OCI-LY7 (cell line): Measurements from ENCODE around the gene PLXNA1. TPM values are rescaled to one million over a fixed set of nuclear protein-coding genes. Genes with fewer than 3 reads are reported as not detected.

ENCODE experiments used
- BruUV-seq: library from RNA; stranded (reverse); fragments of 400-500 nt; replicated peaks from 2 replicates; lab custom pipeline; 2021; lab: Mats Ljungman, UMichigan
- CTCF ChIA-PET: fragments of 300-600 bp; sonication (Branson Sonifier 250); formaldehyde crosslinking; loops from one replicate; lab custom pipeline; 2022; ENCODE audit warnings: antibody characterized with exemption; ENCODE audit not compliant: unreplicated experiment; lab: Charles Lee
- POLR2A ChIA-PET: fragments of 300-600 bp; sonication (Branson Sonifier 250); formaldehyde crosslinking; loops from one replicate; lab custom pipeline; 2022; ENCODE audit warnings: antibody characterized with exemption; lab: Charles Lee
- DNase-seq: peaks from one replicate; pipeline ENCODE4 v3.0.0-alpha.2; 2015; ENCODE audit warnings: low spot score
- H2AFZ ChIP-seq: fragments of 200-600 bp; sonication (generic), shearing (Covaris generic); 2 replicates; pipeline ENCODE4 v1.6.1; 2014; ENCODE audit warnings: mild to moderate bottlenecking, antibody characterized with exemption, low read length, moderate library complexity
- H3K27ac ChIP-seq: fragments of 200-600 bp; sonication (generic); 2 replicates; pipeline ENCODE4 v1.5.1; 2014; ENCODE audit warnings: mixed run types, low read depth, mild to moderate bottlenecking, moderate library complexity, low read length, inconsistent platforms; ENCODE audit not compliant: poor library complexity, severe bottlenecking
- H3K36me3 ChIP-seq: fragments of 200-600 bp; sonication (generic); 2 replicates; pipeline ENCODE4 v1.6.1; 2014; ENCODE audit warnings: mild to moderate bottlenecking, antibody characterized with exemption, low read length, moderate library complexity, mixed read lengths; ENCODE audit not compliant: insufficient read depth
- H3K4me1 ChIP-seq: fragments of 200-600 bp; sonication (generic); 2 replicates; pipeline ENCODE4 v1.5.1; 2014; ENCODE audit warnings: mild to moderate bottlenecking, low read length; ENCODE audit not compliant: insufficient read depth, poor library complexity, severe bottlenecking
- H3K4me2 ChIP-seq: fragments of 200-600 bp; sonication (generic); 2 replicates; pipeline ENCODE4 v1.6.1; 2014; ENCODE audit warnings: mild to moderate bottlenecking, low read length
- H3K4me3 ChIP-seq: fragments of 200-600 bp; sonication (generic); 2 replicates; pipeline ENCODE4 v1.5.1; 2014; ENCODE audit warnings: mild to moderate bottlenecking, low read depth, low read length; ENCODE audit not compliant: poor library complexity, severe bottlenecking
- H3K79me2 ChIP-seq: fragments of 200-600 bp; sonication (generic); 2 replicates; pipeline ENCODE4 v1.6.1; 2016; ENCODE audit warnings: low read depth, mild to moderate bottlenecking, low read length, moderate library complexity, mixed read lengths; ENCODE audit not compliant: insufficient read depth
- H3K9me2 ChIP-seq: fragments of 200-600 bp; sonication (generic); 2 replicates; pipeline ENCODE4 v1.6.1; 2016; ENCODE audit warnings: mild to moderate bottlenecking, low read length, mixed read lengths; ENCODE audit not compliant: insufficient read depth
- H3K9me3 ChIP-seq: fragments of 200-600 bp; sonication (generic); 2 replicates; pipeline ENCODE4 v1.6.1; 2014; ENCODE audit warnings: mild to moderate bottlenecking, mixed run types, low read length, mixed read lengths
- H4K20me1 ChIP-seq: fragments of 200-600 bp; sonication (generic); 2 replicates; pipeline ENCODE4 v1.6.1; 2014; ENCODE audit warnings: mild to moderate bottlenecking, antibody characterized with exemption, low read length, moderate library complexity, mixed read lengths; ENCODE audit not compliant: insufficient read depth
- CTCF ChIP-seq: fragments of 200-600 bp; sonication (generic); conservative IDR thresholded peaks from 2 replicates; pipeline ENCODE4 v1.5.1; 2014; ENCODE audit warnings: mild to moderate bottlenecking, antibody characterized with exemption, low read length, moderate library complexity, mixed read lengths
- EZH2phosphoT487 ChIP-seq: fragments of 200-600 bp; sonication (generic); IDR thresholded peaks from 2 replicates; pipeline ENCODE4 v1.6.1; 2018; ENCODE audit warnings: low read depth, borderline replicate concordance, mild to moderate bottlenecking, mixed run types, antibody characterized with exemption, low read length, moderate library complexity, mixed read lengths
- intact Hi-C: fragments of 100-400 bp; cut with micrococcal nuclease; formaldehyde crosslinking; loops from one replicate; pipeline ENCODE4 v1.10.0; 2022; ENCODE audit not compliant: unreplicated experiment
- total RNA-seq, 2 experiments: library from RNA; depleted of rRNA in 1 of 2; stranded (reverse); fragments of >200 nt in 1 of 2; shearing (Covaris generic) in 1 of 2; gene quantifications; 2 replicates each; pipeline ENCODE4 v1.2.3, GENCODE V29; 2014 to 2022

The PLXNA1 gene
- total RNA-seq, 2 experiments from 2014 or later: 3.6 to 4.4 TPM

DNA sequence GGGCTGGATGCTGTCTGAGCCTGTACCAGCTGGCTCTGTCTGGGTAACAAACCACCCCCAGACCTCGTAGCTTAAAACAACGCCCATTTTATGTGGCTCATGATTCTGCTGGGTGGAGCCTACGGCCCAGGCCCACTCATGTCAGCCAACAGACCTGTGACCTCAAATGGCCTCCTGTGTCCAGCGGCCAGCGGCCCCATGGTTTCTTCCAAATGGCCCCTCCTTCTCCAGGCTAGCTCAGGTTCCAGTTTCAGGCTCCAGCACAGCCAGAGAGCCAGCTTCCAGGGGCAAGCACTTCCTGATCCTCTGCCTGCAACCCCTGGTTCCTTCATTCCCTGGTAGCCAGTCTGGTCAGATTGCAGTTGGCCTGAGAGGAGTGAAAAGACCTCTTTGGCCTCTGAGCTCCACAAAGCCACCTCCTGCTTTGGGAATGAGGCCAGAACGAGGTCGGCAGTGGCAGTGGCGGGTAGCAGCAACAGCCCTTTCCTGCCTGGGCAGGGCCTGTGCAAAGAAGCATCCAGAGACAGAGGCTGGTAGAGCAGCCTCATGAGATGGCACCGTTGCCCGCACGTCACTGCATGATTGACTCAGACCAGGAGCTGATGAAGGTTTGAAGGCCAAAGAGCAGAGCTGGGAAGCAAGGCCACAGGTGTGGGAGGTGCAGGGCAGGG is 21.0 kb upstream of the PLXNA1 start:
- POLR2A ChIA-PET: no interaction called here
- H4K20me1 ChIP-seq: no peaks in the 10 kb centered on the region
- H2AFZ ChIP-seq: no peak overlapping the region
- DNase-seq: no peak
- TF ChIP-seq CTCF (no peak), EZH2phosphoT487 (no peak)
- no peaks in the 10 kb centered on the region for H3K9me2 ChIP-seq
- CTCF ChIA-PET: no interaction called here
- H3K4me2 ChIP-seq: no peak overlapping the region
- H3K4me3 ChIP-seq: no peak overlapping the region
- H3K27ac ChIP-seq: no peak overlapping the region
- BruUV-seq: no TSS peak
- intact Hi-C loops: no loop called here
- H3K36me3 ChIP-seq: no peaks in the 10 kb centered on the region
- H3K9me3 ChIP-seq: no peaks in the 10 kb centered on the region
- peaks cover 5% of the 10 kb centered on the region for H3K4me1 ChIP-seq
- no peaks in the 10 kb centered on the region for H3K79me2 ChIP-seq

- Histone ChIP-seq H3K4me1 (no peaks in the 10 kb centered on the region), H3K36me3 (no peaks in the 10 kb centered on the region), H3K4me3 (no peak overlapping the region), H3K9me3 (no peaks in the 10 kb centered on the region), H3K4me2 (no peak overlapping the region), H3K27ac (no peak overlapping the region), H3K79me2 (no peaks in the 10 kb centered on the region), H3K9me2 (no peaks in the 10 kb centered on the region), H4K20me1 (no peaks in the 10 kb centered on the region), H2AFZ (no peak overlapping the region)
- intact Hi-C loops: no loop called here
- TF ChIP-seq EZH2phosphoT487: no peak
- ChIA-PET CTCF (no interaction called here), POLR2A (no interaction called here)
- BruUV-seq: no TSS peak
- DNase-seq: no peak
Measured at GRCh38 chr3:126962756-126963155, 20.2 kb upstream of the PLXNA1 start.

GRCh38 chr3:126963261-126964190 is 19.4 kb upstream of the PLXNA1 start:
- ChIA-PET POLR2A (interaction anchor here (0.9 kb wide), 1 partner anchor 12 kb away, joined by 4 read pairs; no protein-coding TSS in a partner anchor), CTCF (no interaction called here)
- Histone ChIP-seq H3K4me3 (no peak overlapping the region), H3K79me2 (no peaks in the 10 kb centered on the region), H2AFZ (no peak overlapping the region), H3K9me2 (no peaks in the 10 kb centered on the region), H3K36me3 (no peaks in the 10 kb centered on the region), H3K9me3 (no peaks in the 10 kb centered on the region), H3K4me1 (no peaks in the 10 kb centered on the region), H4K20me1 (no peaks in the 10 kb centered on the region), H3K4me2 (no peak overlapping the region), H3K27ac (no peak overlapping the region)
- intact Hi-C loops: no loop called here
- TF ChIP-seq EZH2phosphoT487: no peak
- TF ChIP-seq CTCF: no peak
- BruUV-seq: no TSS peak
- no peak for DNase-seq
